T-helper 2 cell treated with Interferon-gamma antibody and Interleukin-4, amounts not matched to agents 100 ng/mL and 5 ng/mL, for 36 hours (primary cell): ENCODE data around the gene INO80. TPM values are rescaled to one million over a fixed set of nuclear protein-coding genes. Genes with fewer than 3 reads are reported as not detected.

Experiments used
- intact Hi-C: fragments of 100-400 bp; cut with micrococcal nuclease; formaldehyde crosslinking; loops from one replicate; pipeline ENCODE4 v1.15.1; 2023
- total RNA-seq: library from RNA; stranded (reverse); gene quantifications from 2 replicates; pipeline ENCODE4 v1.2.3, GENCODE V29; 2022

Gene INO80
- total RNA-seq, 1 donor from 2014 or later: 33.1 TPM

GRCh38 chr15:41048852-41049251, 67.2 kb downstream of the INO80 start:
- intact Hi-C loops: no loop called here

DNA sequence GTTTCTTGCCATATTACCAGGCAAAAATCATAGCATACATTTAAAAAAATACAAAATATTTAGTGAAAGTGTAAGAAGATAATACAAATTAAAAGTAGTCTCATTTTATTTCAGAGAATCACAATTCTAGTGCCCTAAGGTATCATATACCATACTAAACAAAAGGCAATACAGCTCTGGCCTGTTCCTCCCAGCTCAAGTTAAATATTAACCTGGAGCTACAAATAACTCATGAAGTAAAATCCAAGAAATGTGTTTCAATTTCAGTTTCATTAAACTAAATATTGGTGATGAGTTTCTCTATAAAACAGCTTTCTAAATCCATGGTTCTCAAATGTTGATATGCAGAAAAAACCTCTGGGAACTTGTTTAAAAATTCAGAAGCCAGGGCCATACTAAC, 67.7 kb downstream of the INO80 start:
- intact Hi-C loops: no loop called here

GRCh38 chr15:41047474-41047873, 68.6 kb downstream of the INO80 start:
- intact Hi-C loops: no loop called here

- intact Hi-C loops: no loop called here
These were observed 72.7 kb downstream of the INO80 start for GRCh38 chr15:41043276-41043951.

GRCh38 chr15:41042851-41043250, 73.2 kb downstream of the INO80 start:
- intact Hi-C loops: no loop called here

DNA sequence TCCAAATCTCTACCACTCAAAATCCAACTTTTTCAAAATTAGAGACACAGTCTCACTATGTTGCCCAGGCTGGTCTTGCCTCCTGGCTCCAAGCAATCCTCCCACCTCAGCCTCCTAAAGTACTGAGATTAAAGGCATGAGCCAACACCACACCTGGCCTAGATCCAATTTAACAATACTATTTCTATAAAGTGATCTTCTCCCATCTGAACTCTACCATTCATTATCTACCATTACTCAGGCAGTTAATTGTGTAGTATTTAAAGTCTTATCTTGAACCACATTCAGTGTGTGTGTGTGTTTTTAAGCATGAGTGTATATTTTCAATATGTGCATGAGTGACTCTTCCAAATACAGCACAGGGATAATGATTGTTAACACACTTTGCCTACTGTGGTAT, 77.0 kb downstream of the INO80 start:
- intact Hi-C loops: no loop called here

DNA sequence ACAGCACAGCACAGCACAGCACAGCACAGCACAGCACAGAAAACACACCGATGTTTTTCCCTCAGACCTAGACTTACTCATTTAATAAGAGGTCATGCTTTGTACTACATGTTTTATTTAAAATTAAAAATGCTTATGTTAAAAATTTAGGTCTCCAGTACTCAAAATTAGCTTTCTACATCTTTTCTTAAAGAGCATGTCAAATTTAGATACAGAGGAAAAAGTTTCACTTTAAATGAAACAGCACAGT, 84.1 kb downstream of the INO80 start:
- intact Hi-C loops: no loop called here

- intact Hi-C loops: no loop called here
These were observed 84.6 kb downstream of the INO80 start for GRCh38 chr15:41031232-41032078.

DNA sequence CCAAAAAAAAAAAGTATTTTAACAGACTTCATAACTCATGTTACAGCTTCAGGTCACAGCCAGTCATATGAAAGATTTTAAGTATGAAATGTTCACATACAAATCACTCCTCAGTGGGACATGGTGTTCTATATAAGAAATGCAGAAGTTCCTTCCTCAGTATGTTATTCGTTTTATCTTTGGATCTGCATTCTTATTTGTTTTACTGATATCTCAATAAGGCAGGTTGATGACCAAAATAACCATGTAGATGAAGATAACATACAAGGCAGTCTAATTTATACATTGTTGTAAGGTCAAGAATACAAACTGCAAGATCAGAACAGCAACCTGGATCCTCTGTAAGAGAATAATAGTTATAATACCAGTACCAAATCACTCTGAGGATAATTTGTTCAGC, 87.2 kb downstream of the INO80 start:
- intact Hi-C loops: loop anchor here (10.0 kb wide), 2 partner anchors 84 to 156 kb away; no protein-coding TSS in a partner anchor

GRCh38 chr15:41025393-41025792, 90.7 kb downstream of the INO80 start:
- intact Hi-C loops: loop anchor here (10.0 kb wide), 2 partner anchors 81 to 159 kb away; no protein-coding TSS in a partner anchor

GRCh38 chr15:41024885-41025284, 91.2 kb downstream of the INO80 start:
- intact Hi-C loops: loop anchor here (10.0 kb wide), 2 partner anchors 80 to 160 kb away; no protein-coding TSS in a partner anchor

DNA sequence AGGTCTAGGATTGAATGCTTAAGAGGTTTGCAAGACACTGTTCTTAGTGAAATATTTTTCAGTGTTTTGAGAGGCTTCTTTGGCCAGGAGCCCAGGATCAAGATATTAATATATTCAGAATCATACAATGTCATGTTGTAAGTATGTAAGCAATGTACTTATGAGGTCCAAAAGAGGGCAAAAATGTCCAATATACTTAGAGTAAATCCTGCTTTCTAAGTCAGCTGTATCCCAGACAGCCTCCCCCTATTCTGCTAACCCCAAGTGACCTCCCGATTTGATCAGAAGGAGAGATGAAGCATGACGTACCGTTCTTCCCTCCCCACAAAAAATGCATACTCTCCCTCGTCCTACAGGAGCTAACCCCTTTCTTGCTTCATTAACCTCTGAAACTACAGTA, 91.9 kb downstream of the INO80 start:
- intact Hi-C loops: loop anchor here (10.0 kb wide), 2 partner anchors 79 to 161 kb away; no protein-coding TSS in a partner anchor

DNA sequence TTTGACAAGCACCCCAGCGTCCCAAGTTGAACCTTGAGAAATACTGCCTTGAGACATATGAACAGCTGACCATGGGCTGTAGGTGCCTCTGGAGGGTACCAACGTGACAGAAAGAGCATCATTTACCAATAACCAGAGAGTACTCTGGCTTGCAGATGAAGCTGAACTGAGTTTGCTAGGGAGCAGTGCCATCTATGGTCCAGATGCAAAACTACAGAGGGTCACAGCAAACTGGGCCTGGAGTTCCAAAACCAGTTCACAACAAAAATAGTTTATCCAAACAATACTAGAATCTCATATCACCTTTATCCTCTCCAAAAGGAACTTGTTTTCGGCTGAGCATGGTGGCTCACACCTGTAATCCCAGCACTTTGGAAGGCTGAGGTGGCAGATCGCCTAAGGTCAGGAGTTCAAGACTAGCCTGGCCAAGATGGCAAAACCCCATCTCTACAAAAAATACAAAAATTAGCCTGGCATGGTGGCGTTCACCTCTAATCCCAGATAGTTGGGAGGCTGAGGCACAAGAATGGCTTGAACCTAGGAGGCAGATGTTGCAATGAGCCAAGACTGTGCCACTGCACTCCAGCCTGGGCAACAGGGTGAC, 93.5 kb downstream of the INO80 start:
- intact Hi-C loops: loop anchor here (2.0 to 10.0 kb wide), 3 partner anchors 78 to 162 kb away; no protein-coding TSS in a partner anchor

DNA sequence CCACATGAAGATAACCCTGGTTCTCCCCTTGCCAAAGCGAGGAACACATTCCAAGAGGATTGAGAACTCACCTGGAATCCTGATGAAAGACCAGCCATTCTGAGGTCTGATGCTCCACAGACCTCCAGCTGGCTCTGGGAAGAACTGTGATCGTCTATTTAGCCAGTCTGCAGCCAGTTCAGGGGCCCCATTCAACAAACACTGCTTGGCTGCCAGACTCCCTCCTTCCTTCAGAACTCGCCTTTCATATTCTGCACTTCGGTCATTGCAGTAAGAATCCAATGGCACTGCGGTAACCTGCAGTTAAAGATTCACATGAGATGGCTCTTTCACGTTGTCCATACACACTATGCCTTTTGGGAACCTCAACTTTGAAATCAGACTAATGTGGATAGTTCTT, 95.3 kb downstream of the INO80 start:
- intact Hi-C loops: loop anchor here (10.0 kb wide), 2 partner anchors 76 to 164 kb away; no protein-coding TSS in a partner anchor

DNA sequence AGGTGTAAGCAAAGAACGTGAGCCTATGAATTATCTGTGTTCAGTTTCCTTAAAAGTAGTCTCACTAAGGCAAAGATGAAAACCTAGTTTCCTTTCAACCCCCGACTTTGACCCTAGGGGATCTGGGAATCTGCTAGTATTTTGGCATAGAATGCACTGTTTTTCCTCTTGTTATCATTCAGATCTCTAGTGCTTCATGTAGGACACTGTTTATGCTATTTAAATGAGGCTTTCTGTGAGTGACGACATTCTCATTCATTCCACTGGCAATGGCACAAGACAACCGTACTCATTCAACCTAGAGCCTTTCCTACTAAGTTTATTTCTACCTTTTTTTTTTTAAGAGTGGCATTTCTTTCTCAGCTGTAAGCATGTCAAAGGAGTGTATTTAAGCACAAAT, 95.8 kb downstream of the INO80 start:
- intact Hi-C loops: loop anchor here (10.0 kb wide), 2 partner anchors 76 to 164 kb away; no protein-coding TSS in a partner anchor

DNA sequence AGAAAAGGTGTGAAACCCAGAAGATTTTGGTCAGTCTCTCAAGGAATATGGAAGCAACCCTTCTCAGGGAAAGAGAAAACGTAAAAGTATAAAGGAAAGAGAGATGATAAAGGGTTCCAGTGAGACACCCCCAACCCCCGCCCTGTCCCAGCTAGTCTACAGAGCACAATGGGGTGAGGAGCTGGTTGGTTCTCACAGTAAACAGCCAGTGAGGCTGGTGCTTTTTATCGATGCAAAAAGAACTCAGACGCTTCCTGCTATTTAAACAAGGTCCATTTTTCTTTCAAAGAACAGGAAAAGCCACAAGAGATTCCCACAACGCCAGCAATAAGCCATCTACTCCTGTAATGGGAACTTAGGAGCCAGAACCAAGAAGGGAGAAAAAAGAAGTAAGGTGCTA, 96.9 kb downstream of the INO80 start:
- intact Hi-C loops: no loop called here

DNA sequence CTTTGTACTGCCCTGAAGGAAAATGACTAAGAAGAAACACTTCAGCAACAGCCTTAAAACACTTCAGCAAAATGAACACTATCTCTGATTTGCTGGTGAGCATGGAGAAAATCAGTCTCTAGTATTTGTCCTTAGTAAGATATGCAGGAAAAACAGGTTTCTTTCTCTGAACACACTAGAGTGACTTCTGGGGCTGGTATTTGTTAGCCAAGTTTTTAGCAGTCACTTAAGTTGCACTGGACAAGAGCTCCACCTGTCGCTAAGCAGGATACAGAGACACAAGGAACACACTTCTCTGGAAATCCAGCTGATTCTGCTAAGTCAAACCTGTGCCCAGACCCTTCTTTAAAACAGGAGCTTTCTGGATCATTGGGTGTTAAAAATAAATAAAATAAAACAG, 97.5 kb downstream of the INO80 start:
- intact Hi-C loops: no loop called here

DNA sequence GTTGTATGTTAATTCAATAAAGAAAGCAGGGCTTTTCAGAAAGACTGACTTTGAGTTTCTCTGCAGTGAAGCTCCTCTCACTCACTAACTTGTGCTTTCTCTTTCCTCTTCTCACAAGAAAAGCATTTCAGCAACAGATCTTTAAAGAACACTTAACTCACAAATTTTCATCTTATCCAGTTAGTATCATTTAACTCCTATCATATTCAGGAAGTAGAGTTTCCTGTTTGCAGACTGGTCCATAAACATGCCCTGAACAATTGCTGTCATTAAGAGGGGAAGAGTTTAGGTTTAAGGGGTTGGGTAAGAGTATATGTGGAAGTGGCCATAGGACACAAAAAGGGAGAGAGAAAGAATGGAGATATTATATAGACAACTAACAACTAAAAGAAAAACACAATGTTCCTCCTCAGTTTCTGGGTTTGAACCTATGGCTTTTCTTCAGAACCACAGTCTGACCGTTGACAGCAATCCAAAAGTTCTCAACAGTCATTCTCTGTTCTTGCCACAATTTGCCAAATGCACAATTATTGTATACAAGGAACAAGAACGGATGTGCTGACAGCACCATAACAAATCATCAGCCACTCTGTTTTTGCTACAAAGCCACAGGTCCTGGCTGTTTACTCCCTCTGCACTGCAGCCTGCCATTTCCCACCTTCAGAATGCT, 98.9 kb downstream of the INO80 start:
- intact Hi-C loops: no loop called here

DNA sequence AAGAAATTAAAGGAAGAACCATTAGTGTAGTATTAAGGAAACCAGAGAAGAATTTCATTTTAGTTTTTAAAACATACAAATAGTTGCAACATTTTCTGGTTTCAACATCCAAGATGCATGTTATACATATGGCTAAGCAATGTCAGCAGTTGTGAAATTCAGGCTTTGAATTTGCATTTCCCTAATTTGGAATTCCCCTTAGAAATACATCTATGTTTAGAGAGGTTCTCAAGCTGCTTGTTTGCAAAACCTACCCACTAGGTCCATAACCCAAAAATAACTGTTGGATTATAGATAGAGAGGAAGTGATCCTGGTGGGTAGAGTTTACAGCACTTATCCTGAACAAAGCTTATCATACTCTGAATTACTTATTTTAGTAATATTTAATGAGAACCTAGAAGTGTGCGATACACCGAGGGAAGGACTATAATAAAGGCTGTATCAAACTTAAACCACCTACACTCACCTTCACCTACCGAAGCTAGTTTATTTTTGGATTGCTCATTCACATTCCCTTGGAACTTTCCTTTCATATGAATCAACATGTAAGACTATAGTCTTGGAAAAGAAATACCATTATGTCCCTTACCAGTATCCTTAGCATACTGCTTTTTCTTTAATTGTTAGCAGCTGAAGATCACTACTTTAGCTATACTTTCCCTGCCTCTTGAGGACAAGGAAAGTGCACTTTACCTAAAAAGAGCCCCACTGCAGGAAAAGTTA, 102.2 kb downstream of the INO80 start:
- intact Hi-C loops: no loop called here

GRCh38 chr15:41011055-41011815, 104.8 kb downstream of the INO80 start:
- intact Hi-C loops: no loop called here
